ENCODE results near the gene RPS6KA5. TPM values are rescaled to one million over a fixed set of nuclear protein-coding genes. Genes with fewer than 3 reads are reported as not detected.

Gene RPS6KA5
- total RNA-seq, 4 donors from 2014 or later, result 3.8 to 20.0 (median 14.8) TPM

DNA sequence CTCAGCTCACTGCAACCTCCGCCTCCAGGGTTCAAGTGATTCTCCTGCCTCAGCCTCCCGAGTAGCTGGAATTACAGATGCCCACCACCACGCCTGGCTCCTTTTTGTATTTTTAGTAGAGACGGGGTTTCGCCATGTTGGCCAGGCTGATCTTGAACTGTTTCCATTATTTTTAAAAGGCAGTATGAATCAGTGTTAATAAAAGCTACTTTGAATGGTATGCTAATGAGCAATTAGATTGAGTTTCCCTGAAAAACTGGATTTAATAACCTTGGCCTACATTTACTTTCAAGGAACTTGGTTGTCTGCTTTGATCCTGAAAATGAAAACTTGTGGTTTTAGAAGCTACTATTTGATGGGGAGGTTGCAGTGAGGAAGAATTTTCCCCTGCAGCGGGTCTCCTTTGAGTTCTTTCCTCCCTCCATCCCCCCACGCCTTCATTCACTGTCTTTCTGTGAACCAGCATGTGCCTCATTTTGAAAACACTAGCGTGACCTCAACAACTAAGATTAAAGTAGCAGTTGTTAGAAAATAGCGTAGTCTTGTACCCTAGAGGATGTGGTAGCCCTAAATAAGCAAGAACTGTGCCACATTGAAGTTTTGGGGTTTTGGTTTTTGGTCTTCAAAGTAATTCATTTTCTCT is 17.8 kb upstream of the RPS6KA5 start:
- DNase-seq, result no peak
- Histone ChIP-seq H3K4me1 (no peaks in the 10 kb centered on the region), H3K4me3 (no peak overlapping the region), H3K27ac (no peak overlapping the region), H3K9me3 (no peaks in the 10 kb centered on the region), H3K36me3 (no peaks in the 10 kb centered on the region), H3K27me3 (no peaks in the 10 kb centered on the region)
- TF ChIP-seq, protein P1, sequence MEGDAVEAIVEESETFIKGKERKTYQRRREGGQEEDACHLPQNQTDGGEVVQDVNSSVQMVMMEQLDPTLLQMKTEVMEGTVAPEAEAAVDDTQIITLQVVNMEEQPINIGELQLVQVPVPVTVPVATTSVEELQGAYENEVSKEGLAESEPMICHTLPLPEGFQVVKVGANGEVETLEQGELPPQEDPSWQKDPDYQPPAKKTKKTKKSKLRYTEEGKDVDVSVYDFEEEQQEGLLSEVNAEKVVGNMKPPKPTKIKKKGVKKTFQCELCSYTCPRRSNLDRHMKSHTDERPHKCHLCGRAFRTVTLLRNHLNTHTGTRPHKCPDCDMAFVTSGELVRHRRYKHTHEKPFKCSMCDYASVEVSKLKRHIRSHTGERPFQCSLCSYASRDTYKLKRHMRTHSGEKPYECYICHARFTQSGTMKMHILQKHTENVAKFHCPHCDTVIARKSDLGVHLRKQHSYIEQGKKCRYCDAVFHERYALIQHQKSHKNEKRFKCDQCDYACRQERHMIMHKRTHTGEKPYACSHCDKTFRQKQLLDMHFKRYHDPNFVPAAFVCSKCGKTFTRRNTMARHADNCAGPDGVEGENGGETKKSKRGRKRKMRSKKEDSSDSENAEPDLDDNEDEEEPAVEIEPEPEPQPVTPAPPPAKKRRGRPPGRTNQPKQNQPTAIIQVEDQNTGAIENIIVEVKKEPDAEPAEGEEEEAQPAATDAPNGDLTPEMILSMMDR (IDR thresholded peaks at IDR 0.05), result no peak
- no peak for TF ChIP-seq POLR2A (IDR thresholded peaks at IDR 0.05)
- intact Hi-C loops (cut with DNase I; ENCODE audit: low total_unique reads), result no loop called here

DNA sequence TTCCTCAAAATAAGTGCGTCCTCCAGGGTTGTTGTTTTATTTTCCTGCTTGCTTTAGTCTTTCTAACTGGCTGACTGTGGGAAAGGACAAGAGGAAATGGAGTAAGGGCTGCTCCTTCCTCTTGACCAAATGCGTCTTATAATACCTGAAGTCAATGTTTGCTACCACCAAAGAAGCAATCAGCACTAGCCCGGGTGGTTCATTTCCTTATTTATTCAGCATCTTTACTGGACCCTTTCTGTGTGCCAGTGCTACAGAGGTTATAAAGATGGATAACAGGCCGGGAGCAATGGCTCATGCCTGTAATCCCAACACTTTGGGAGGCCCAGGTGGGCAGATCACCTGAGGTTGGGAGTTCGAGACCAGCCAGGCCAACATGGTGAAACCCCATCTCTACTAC is 15.1 kb upstream of the RPS6KA5 start:
- H3K27me3 ChIP-seq, result no peaks in the 10 kb centered on the region
- H3K4me3 ChIP-seq, result no peak overlapping the region
- H3K36me3 ChIP-seq, result no peaks in the 10 kb centered on the region
- TF ChIP-seq, protein P1 (IDR thresholded peaks at IDR 0.05), result no peak
- TF ChIP-seq POLR2A (IDR thresholded peaks at IDR 0.05), result no peak
- no peaks in the 10 kb centered on the region for H3K4me1 ChIP-seq
- H3K27ac ChIP-seq, result no peak overlapping the region
- DNase-seq, result no peak
- intact Hi-C loops (cut with DNase I; ENCODE audit: low total_unique reads), result no loop called here
- H3K9me3 ChIP-seq, result no peaks in the 10 kb centered on the region

DNA sequence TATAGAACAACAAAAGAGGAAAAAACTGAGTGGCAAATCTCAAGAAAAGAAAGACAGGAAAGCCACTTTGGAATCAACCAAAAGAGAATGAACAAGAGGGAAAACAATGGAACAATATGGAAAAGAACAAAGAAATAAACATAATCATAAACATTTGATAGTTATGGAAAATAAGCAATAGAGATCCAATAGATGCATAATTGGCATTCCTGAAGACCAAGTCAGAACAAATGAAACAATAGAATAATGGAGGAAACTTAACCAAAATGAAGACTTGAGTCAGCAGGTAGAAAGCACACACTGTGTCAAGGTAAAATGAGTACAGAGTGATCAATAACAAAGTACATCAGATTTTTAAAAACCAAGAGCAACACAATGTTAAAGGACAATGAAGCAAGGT is 10.1 kb upstream of the RPS6KA5 start:
- TF ChIP-seq POLR2A (IDR thresholded peaks at IDR 0.05), result no peak
- TF ChIP-seq, protein P1 (IDR thresholded peaks at IDR 0.05), result no peak
- intact Hi-C loops (cut with DNase I; ENCODE audit: low total_unique reads), result no loop called here

DNA sequence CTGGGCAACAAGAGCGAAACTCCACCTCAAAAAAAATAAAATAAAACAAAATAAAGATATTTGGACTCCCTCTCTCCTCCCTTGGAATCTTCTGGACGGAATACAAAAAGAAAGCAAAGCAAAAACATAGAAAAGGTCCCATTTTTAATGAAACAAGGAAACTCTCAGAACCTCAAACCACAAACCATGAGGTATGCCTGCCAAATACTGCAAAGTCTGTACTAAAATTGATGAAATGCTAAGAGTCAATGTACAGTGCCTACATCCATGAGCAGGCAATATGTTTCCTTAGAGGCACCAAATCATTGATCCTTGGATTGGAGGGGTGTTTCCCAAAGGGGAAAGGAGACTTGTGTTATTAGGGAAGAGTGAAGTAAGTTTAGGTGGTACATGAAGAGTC is 8.2 kb upstream of the RPS6KA5 start:
- no peak for DNase-seq
- no peaks in the 10 kb centered on the region for H3K27me3 ChIP-seq
- H3K9me3 ChIP-seq, result no peaks in the 10 kb centered on the region
- H3K36me3 ChIP-seq, result no peaks in the 10 kb centered on the region
- H3K27ac ChIP-seq, result no peak overlapping the region
- intact Hi-C loops (cut with DNase I; ENCODE audit: low total_unique reads), result loop anchor here (10.0 kb wide), 1 partner anchor 106 kb away; no protein-coding TSS in a partner anchor
- no peak overlapping the region for H3K4me3 ChIP-seq
- no peaks in the 10 kb centered on the region for H3K4me1 ChIP-seq
- TF ChIP-seq POLR2A (IDR thresholded peaks at IDR 0.05), result no peak
- TF ChIP-seq, protein P1 (IDR thresholded peaks at IDR 0.05), result no peak

More for the DNA sequence above, 10.1 kb upstream of the RPS6KA5 start:
- no peak for DNase-seq
- Histone ChIP-seq H3K36me3 (no peaks in the 10 kb centered on the region), H3K4me3 (no peak overlapping the region), H3K4me1 (no peaks in the 10 kb centered on the region), H3K27me3 (no peaks in the 10 kb centered on the region), H3K9me3 (no peaks in the 10 kb centered on the region), H3K27ac (no peak overlapping the region)

DNA sequence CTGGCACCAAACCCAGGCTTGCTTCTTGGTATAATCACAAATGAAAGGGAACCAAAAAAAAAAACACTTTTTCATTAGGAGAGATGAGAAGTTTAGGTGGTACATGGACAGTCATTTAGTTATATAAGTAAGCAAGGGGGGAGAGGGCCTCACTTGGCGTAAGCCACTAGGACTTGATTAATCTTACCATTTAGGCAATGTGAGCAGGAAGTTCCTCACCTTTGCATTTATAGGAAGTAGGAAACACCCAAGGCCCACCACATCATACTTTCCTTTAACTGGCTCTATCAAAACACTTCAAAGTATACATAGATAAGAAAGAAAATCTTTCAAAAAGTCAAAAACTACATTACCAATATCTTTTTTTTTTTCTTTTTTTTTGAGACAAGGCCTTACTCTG is 6.7 kb upstream of the RPS6KA5 start:
- DNase-seq, result no peak
- intact Hi-C loops (cut with DNase I; ENCODE audit: low total_unique reads), result loop anchor here (10.0 kb wide), 1 partner anchor 108 kb away; no protein-coding TSS in a partner anchor
- H3K27me3 ChIP-seq, result no peaks in the 10 kb centered on the region
- H3K36me3 ChIP-seq, result no peaks in the 10 kb centered on the region
- TF ChIP-seq, protein P1 (IDR thresholded peaks at IDR 0.05), result no peak
- TF ChIP-seq POLR2A (IDR thresholded peaks at IDR 0.05), result no peak
- no peaks in the 10 kb centered on the region for H3K4me1 ChIP-seq
- no peaks in the 10 kb centered on the region for H3K9me3 ChIP-seq
- no peak overlapping the region for H3K4me3 ChIP-seq
- H3K27ac ChIP-seq, result no peak overlapping the region

Data from uterus (tissue), 4 donors.